HG02840 (cell line): Measurements from ENCODE around the gene VPS26A.
"Not testable (repeated sequence)": the region's sequence is repeated elsewhere in the genome, so short reads cannot be mapped to it uniquely, and the experiment has no call there.

Source experiments
- ATAC-seq: cut with Tn5 transposase; IDR thresholded peaks from one replicate; pipeline ENCODE4 v1.9.1; 2021; ENCODE audit warnings: mild to moderate bottlenecking, moderate library complexity, moderate number of reproducible peaks; ENCODE audit not compliant: unreplicated experiment, low FRiP score

Gene VPS26A

DNA sequence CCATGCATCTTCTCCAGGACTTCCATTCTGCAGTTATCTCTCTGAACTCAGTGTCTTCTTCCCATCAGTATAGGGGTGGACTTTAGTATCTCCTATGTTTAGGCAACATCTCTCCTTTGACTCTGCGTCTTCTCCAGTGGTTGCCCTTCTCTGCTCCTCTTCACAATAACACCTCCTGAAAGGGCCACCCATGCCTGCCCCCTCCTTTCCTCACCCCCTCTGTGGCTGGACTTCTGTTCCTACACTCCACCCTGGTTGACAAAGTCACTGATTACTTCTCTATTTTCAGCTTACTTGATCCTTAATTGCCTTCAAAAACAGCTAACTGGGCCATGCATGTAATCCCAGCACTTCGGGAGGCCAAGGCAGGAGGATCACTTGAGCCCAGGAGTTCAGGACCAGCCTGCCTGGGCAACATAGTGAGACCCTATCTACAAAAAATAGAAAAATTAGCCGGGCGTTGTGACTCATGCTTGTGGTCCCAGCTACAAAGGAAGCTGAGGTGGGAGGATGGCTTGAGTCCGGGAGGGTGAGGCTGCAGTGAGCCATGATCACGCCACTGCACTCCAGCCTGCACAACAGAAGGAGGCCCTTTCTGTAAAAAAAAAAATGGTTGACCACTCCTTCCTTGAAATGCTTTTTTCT, 22.4 kb upstream of the VPS26A start:
- ATAC-seq, result no peak

- no peak for ATAC-seq
Measured at GRCh38 chr10:69102440-69102839, 21.5 kb upstream of the VPS26A start.

DNA sequence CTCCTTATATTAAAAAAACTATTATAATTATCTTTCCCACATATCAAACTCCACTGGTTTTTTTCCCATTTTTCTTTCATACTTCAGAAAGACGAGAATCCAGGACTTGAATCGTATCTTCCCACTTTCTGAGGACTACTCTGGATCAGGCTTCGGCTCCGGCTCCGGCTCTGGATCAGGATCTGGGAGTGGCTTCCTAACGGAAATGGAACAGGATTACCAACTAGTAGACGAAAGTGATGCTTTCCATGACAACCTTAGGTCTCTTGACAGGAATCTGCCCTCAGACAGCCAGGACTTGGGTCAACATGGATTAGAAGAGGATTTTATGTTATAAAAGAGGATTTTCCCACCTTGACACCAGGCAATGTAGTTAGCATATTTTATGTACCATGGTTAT, 20.2 kb upstream of the VPS26A start:
- no peak for ATAC-seq

- ATAC-seq, result no peak
Measured at GRCh38 chr10:69104994-69105790, 18.8 kb upstream of the VPS26A start.

DNA sequence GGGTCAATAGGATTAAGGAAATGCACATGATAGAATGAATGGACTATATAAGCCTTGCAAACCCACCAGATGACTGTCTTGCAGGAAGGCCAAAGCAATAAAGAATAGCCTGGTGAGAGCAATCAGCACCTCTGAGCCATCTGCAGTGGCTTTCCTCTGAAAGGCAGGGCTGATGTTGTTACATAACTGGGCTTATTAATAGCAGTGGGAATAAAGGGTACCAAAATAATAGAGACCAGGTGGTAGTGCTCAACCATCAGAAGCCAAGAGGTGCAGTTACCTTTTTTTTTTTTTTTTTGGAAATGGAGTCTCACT, 16.8 kb upstream of the VPS26A start:
- no peak for ATAC-seq

DNA sequence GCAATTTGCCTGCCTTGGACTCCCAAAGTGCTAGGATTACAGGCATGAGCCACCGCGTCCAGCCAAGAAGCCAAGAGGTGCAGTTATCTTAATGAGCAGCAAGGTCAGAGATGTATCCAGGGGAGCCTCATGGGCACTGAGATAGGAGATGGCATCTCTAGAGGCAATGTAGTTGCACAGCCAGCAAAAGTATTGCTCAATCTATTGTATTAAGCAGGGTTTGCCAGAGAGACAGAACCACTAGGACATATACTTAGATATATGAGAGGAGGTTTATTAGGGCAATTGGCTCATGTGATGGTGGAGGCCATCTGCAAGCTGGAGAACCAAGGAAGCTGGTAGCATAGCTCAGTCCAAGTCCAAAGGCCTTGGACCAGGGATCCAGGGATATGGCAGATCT, 16.3 kb upstream of the VPS26A start:
- ATAC-seq, result no peak

GRCh38 chr10:69119896-69120295, 4.1 kb upstream of the VPS26A start:
- ATAC-seq, result no peak

DNA sequence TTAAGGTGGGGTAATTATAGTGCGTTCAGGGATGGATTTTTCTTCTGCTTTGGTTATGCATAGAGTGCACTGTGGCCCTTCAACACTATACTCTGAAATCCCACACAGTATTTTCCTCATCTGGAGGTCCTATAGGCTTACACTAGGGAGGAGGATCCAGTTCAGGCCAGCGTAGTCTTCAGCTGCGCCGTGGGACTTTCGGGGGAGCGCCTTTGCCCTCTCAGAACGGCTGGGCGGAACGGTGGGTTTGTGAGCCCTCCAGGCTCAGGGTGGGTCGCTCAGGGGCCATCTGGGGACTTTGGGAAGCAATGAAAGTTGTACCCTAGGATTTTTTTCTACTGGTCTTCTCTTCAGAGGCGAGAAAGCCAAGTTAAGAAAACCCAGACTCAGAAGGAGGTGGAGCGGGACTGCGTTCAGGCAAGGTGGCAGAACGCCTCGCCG, 652 bp upstream of the VPS26A start:
- ATAC-seq, result peak; percentile 21

DNA sequence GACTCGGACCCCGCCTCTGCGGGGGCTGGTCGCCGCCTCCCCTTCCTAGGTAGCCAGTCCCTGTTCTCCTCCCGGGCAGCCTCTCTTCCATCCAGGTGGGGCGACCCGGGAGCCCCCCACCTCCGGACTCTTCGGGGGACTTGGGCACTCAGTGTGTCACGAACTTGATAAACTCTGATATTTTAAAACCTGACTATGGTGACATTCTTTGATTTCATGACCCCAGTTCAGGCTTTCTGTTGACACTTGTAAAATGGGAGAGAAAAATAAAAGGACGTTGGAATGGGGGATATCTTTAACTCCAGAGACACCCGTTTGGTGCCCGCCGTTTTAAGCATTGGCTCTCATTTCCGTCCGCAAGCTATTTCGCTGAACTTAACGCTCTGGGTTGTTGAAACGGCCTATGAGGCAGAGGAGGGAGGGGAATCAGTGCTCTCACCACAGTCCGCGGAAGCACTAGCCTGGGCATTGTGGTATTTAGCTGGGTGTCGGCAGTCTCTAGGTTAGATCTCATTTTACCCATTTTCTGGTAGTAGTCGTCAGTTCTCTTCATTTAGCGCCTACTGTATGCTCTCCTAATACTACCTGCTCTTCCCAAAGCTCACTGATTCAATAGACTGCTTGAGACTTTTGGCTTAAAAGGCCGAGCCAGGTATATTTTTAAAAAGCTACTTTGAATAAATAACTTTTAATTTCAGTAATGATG, 738 bp downstream of the VPS26A start:
- ATAC-seq, result peak; percentile 16

DNA sequence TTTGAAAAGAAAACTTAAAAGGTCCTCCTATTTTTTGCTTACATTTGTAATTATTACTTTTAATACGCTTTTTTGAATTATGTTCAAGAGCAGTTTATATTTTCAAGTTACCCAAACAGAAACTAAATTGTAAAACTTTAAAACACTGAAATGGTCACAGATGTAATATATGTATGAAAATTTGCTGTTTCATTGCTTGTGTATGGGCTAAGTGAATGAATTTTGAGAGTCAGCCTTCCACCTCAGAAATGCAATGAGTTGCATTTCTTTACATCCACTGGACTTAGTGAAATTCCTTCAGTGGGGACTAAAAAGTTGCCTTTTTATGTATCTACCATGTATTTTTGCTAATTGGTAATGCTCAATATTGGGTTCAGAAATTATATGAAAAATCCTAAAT, 1.6 kb downstream of the VPS26A start:
- no peak for ATAC-seq

- no peak for ATAC-seq
Measured at GRCh38 chr10:69130251-69130650, 6.3 kb downstream of the VPS26A start.

DNA sequence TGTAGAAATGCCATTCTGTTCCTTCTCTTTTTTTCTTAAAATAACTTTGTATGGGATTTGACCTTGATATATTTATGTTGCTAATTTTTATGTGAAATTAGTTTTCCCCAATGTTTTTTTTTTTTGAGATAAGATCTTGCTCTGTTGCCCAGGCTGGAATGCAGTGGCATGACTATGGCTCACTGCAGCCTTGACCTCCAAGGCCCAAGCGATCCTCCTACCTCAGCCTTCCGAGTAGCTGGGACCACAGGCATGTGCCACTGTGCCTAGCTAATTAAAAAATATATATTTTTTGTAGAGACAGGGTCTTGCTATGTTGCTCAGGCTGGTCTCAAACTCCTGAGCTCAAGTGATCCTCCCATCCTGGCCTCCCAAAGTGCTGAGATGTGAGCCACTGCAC, 16.0 kb downstream of the VPS26A start:
- no peak for ATAC-seq

DNA sequence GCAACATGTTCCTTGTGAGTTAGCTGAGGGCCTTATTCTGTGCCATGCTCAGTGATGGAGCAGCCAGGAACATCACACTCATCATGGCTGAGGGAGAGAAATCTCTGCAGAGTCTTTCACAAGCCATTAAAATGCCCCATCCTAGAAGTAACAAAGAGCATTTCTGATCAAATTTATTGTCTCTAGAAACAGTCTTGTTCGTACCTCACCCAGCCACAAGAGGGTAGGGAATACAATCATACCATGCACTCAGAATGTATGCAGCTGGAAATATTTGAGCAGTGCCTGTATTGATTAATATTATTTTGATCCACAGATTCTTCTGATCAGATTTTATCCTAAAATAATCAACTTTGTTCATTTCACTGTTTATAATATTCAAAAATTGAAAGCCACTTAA, 17.3 kb downstream of the VPS26A start:
- ATAC-seq, result no peak

GRCh38 chr10:69142074-69142473, 18.1 kb downstream of the VPS26A start:
- not testable (repeated sequence) for ATAC-seq

DNA sequence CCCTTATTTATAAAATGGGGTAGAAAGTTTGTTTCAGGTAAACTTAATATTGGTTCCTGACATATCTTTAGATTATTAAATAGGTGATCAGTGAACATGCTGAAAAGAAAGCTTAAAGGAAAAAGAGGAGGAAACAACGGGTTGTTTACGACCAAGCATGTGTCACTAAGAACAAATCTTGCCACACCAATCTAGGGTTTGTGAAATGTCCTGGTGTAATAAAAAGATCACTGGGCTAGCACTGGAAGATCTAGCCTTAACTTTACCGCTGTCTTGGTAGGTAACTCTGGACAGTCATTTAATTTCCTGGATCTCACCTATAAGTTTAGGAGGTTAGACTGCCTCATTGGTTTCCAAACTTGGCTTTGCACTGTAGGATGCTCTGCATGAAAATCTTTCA, 19.0 kb downstream of the VPS26A start:
- ATAC-seq, result no peak

DNA sequence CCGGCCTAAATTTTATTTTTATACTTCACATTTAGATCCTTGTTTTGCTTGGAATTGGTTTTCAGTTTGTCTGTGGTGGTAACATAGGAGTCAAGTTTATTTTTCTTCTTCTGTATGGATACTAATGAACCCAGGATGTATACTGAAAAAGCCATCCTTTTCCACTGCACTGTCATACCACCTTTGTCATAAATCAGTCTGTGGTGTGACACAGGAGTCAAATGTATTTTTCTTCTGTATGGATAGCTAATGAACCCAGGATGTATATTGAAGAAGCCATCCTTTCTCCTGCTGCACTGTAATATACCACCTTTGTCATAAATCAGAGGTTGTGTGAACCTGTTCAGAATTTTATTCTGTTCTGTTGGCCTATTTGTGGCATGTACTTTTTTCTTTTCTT, 21.4 kb downstream of the VPS26A start:
- no peak for ATAC-seq

DNA sequence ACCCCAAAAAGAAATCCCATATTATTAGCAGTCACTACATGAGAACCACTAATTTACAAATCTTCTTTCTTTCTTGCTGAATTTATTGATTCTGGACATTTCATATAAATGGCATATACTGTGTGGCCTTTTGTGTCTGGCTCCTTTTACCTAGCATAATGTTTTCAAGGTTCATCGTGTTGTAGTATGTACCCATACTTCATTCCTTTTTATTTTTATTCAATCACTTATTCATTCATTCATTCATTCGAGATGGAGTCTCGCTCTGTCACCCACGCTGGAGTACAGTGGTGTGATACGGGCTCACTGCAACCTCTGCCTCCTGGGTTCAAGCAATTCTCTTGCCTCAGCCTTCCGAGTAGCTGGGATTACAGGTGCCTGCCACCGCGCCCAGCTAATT, 21.9 kb downstream of the VPS26A start:
- no peak for ATAC-seq

GRCh38 chr10:69146759-69147158, 22.8 kb downstream of the VPS26A start:
- no peak for ATAC-seq

GRCh38 chr10:69151984-69152383, 28.0 kb downstream of the VPS26A start:
- no peak for ATAC-seq

DNA sequence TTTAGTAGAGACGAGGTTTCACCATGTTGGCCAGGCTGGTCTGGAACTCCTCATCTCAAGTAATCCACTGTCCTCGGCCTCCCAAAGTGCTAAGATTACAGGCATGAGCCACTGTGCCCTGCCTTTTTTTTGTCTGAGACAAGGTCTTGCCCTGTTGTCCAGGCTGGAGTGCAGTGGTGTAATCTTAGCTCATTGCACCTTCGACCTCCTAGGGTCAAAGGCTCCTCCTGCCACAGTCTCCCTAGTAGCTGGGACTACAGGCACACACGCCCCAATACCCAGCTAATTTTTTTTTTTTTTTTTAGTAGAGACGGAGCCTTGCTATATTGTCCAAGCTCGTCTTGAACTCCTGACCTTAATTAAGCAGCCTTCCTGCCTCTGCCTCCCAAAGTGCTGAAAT, 29.2 kb downstream of the VPS26A start:
- ATAC-seq, result no peak

- ATAC-seq, result no peak
Measured at GRCh38 chr10:69160809-69161241, 36.8 kb downstream of the VPS26A start.

DNA sequence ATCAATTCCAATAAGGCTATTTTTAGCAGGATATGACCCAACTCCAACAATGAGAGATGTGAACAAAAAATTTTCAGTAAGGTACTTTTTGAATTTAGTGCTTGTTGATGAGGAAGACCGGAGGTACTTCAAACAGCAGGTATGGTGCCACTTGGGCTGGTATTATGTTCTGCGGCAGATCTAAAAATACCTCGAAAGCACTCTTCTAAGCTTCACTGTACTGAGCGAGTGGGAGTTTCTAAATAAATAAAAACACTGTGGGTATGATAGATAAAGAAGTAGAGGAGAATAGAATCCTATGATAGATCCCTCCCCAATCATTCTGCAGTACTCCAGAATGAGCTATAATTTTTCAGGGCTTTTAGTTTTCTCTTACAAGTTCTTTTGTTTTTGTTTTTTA, 44.5 kb downstream of the VPS26A start:
- no peak for ATAC-seq
